ENCODE data around the gene IPO7. TPM values are rescaled to one million over a fixed set of nuclear protein-coding genes. Genes with fewer than 3 reads are reported as not detected.
A peak's percentile ranks its signal among the peaks of the same experiment; 100 is the strongest.
"Not testable (repeated sequence)": the region's sequence is repeated elsewhere in the genome, so short reads cannot be mapped to it uniquely, and the experiment has no call there.

Gene IPO7
- 177 and 200 TPM in 2 replicates for total RNA-seq

GRCh38 chr11:9384535-9385326 is at the start of gene IPO7:
Gene IPO7 (plus strand): TSS chr11:9384652. CDS start chr11:9384764, 112 bp downstream.
- intact Hi-C loops (cut with micrococcal nuclease), result loop anchor here (1.0 to 10.0 kb wide), 9 partner anchors 20 to 700 kb away; partner anchors contain the start of genes RPL27A, TMEM41B, TMEM9B and TRIM66
- Mint-ChIP-seq H3K36me3 (ENCODE audit: low read depth) (peaks cover 22% of the 10 kb centered on the region), H3K4me1 (peaks cover 21% of the 10 kb centered on the region), H3K27ac (peak within 1 kb of the TSS; percentile 94), H3K9me3 (no peaks in the 10 kb centered on the region), H3K27me3 (no peaks in the 10 kb centered on the region), H3K4me3 (peak within 1 kb of the TSS; percentile 95)
- DNase-seq, result peak; percentile 97

- no peak overlapping the region for H3K4me3 Mint-ChIP-seq
- H3K27me3 Mint-ChIP-seq, result peaks cover 10% of the 10 kb centered on the region
- no peaks in the 10 kb centered on the region for H3K9me3 Mint-ChIP-seq
- no peaks in the 10 kb centered on the region for H3K4me1 Mint-ChIP-seq
- intact Hi-C loops (cut with micrococcal nuclease), result no loop called here
- DNase-seq, result no peak
- H3K36me3 Mint-ChIP-seq (ENCODE audit: low read depth), result no peaks in the 10 kb centered on the region
- H3K27ac Mint-ChIP-seq, result no peak overlapping the region
These were observed 42.7 kb upstream of the IPO7 start for GRCh38 chr11:9341638-9342178.

GRCh38 chr11:9344061-9344680 is 40.3 kb upstream of the IPO7 start:
- intact Hi-C loops (cut with micrococcal nuclease), result no loop called here
- H3K27ac Mint-ChIP-seq, result no peak overlapping the region

GRCh38 chr11:9347100-9347499 is 37.4 kb upstream of the IPO7 start:
- peak overlapping the region; percentile 0 for H3K27ac Mint-ChIP-seq
- intact Hi-C loops (cut with micrococcal nuclease), result loop anchor here (2.0 kb wide), 1 partner anchor 18 kb away; no protein-coding TSS in a partner anchor
- H3K27me3 Mint-ChIP-seq, result peaks cover 16% of the 10 kb centered on the region
- peaks cover 12% of the 10 kb centered on the region for H3K4me1 Mint-ChIP-seq
- no peak overlapping the region for H3K4me3 Mint-ChIP-seq
- DNase-seq, result peak; percentile 75
- no peaks in the 10 kb centered on the region for H3K9me3 Mint-ChIP-seq
- no peaks in the 10 kb centered on the region for H3K36me3 Mint-ChIP-seq (ENCODE audit: low read depth)

More at GRCh38 chr11:9344061-9344680, 40.3 kb upstream of the IPO7 start:
- H3K27me3 Mint-ChIP-seq, result peaks cover 15% of the 10 kb centered on the region
- no peaks in the 10 kb centered on the region for H3K36me3 Mint-ChIP-seq (ENCODE audit: low read depth)
- H3K9me3 Mint-ChIP-seq, result no peaks in the 10 kb centered on the region
- H3K4me1 Mint-ChIP-seq, result peaks cover 11% of the 10 kb centered on the region
- H3K4me3 Mint-ChIP-seq, result no peak overlapping the region
- DNase-seq, result no peak

GRCh38 chr11:9347779-9348178 is 36.7 kb upstream of the IPO7 start:
- not testable (repeated sequence) for H3K36me3 Mint-ChIP-seq (ENCODE audit: low read depth); H3K4me3 Mint-ChIP-seq; H3K9me3 Mint-ChIP-seq; DNase-seq; H3K27ac Mint-ChIP-seq
- intact Hi-C loops (cut with micrococcal nuclease), result loop anchor here (2.0 kb wide), 1 partner anchor 17 kb away; no protein-coding TSS in a partner anchor
- Mint-ChIP-seq H3K27me3 (peaks cover 16% of the 10 kb centered on the region), H3K4me1 (peaks cover 12% of the 10 kb centered on the region)

GRCh38 chr11:9351321-9351881 is 33.1 kb upstream of the IPO7 start:
- Mint-ChIP-seq H3K36me3 (ENCODE audit: low read depth) (no peaks in the 10 kb centered on the region), H3K27me3 (peaks cover 10% of the 10 kb centered on the region), H3K4me3 (no peak overlapping the region), H3K4me1 (peaks cover 12% of the 10 kb centered on the region), H3K27ac (no peak overlapping the region), H3K9me3 (no peaks in the 10 kb centered on the region)
- intact Hi-C loops (cut with micrococcal nuclease), result no loop called here
- no peak for DNase-seq

GRCh38 chr11:9357041-9357440 is 27.4 kb upstream of the IPO7 start:
- Mint-ChIP-seq H3K4me3 (no peak overlapping the region), H3K9me3 (no peaks in the 10 kb centered on the region), H3K27ac (no peak overlapping the region), H3K4me1 (peaks cover 3% of the 10 kb centered on the region), H3K36me3 (ENCODE audit: low read depth) (no peaks in the 10 kb centered on the region), H3K27me3 (peaks cover 6% of the 10 kb centered on the region)
- no peak for DNase-seq
- intact Hi-C loops (cut with micrococcal nuclease), result no loop called here

GRCh38 chr11:9360862-9361622 is 23.4 kb upstream of the IPO7 start:
- not testable (repeated sequence) for H3K27me3 Mint-ChIP-seq; DNase-seq; H3K9me3 Mint-ChIP-seq; H3K36me3 Mint-ChIP-seq (ENCODE audit: low read depth); H3K4me3 Mint-ChIP-seq; H3K27ac Mint-ChIP-seq
- H3K4me1 Mint-ChIP-seq, result peaks cover 14% of the 10 kb centered on the region
- intact Hi-C loops (cut with micrococcal nuclease), result loop anchor here (5.0 kb wide), 1 partner anchor 359 kb away; the partner anchor contains the start of gene NRIP3

- intact Hi-C loops (cut with micrococcal nuclease), result loop anchor here (5.0 kb wide), 1 partner anchor 360 kb away; the partner anchor contains the start of gene NRIP3
- peaks cover 6% of the 10 kb centered on the region for H3K27me3 Mint-ChIP-seq
- peaks cover 14% of the 10 kb centered on the region for H3K4me1 Mint-ChIP-seq
- H3K27ac Mint-ChIP-seq, result peak overlapping the region; percentile 4
- no peak for DNase-seq
- no peaks in the 10 kb centered on the region for H3K36me3 Mint-ChIP-seq (ENCODE audit: low read depth)
- no peaks in the 10 kb centered on the region for H3K9me3 Mint-ChIP-seq
- no peak overlapping the region for H3K4me3 Mint-ChIP-seq
These were observed 22.0 kb upstream of the IPO7 start for GRCh38 chr11:9362393-9362863.

- Mint-ChIP-seq H3K27me3 (peaks cover 4% of the 10 kb centered on the region), H3K9me3 (no peaks in the 10 kb centered on the region), H3K27ac (peak overlapping the region; percentile 93), H3K4me3 (peak overlapping the region; percentile 82), H3K4me1 (peaks cover 14% of the 10 kb centered on the region), H3K36me3 (ENCODE audit: low read depth) (no peaks in the 10 kb centered on the region)
- peak; percentile 92 for DNase-seq
- intact Hi-C loops (cut with micrococcal nuclease), result loop anchor here (1.0 to 5.0 kb wide), 4 partner anchors 17 to 362 kb away; partner anchors contain the start of genes IPO7, NRIP3 and TMEM41B
These were observed 20.2 kb upstream of the IPO7 start for GRCh38 chr11:9363954-9364912.

- intact Hi-C loops (cut with micrococcal nuclease), result no loop called here
- no peaks in the 10 kb centered on the region for H3K36me3 Mint-ChIP-seq (ENCODE audit: low read depth)
These were observed 16.9 kb upstream of the IPO7 start for GRCh38 chr11:9367551-9367950.

GRCh38 chr11:9377036-9377435 is 7.4 kb upstream of the IPO7 start:
- intact Hi-C loops (cut with micrococcal nuclease), result no loop called here
- no peaks in the 10 kb centered on the region for H3K36me3 Mint-ChIP-seq (ENCODE audit: low read depth)
- H3K4me1 Mint-ChIP-seq, result peaks cover 6% of the 10 kb centered on the region
- DNase-seq, result no peak
- H3K27ac Mint-ChIP-seq, result no peak overlapping the region
- peaks cover 12% of the 10 kb centered on the region for H3K27me3 Mint-ChIP-seq
- no peaks in the 10 kb centered on the region for H3K9me3 Mint-ChIP-seq
- H3K4me3 Mint-ChIP-seq, result no peak overlapping the region

More at GRCh38 chr11:9367551-9367950, 16.9 kb upstream of the IPO7 start:
- Mint-ChIP-seq H3K4me1 (peaks cover 7% of the 10 kb centered on the region), H3K27ac (no peak overlapping the region), H3K9me3 (no peaks in the 10 kb centered on the region), H3K27me3 (peaks cover 6% of the 10 kb centered on the region), H3K4me3 (no peak overlapping the region)
- DNase-seq, result no peak

Data from activated CD4-positive, alpha-beta T cell treated with anti-CD3 and anti-CD28 coated beads, Interleukin-2, amount 10 ng/mL, durations not matched to agents 24 days and 14 days (primary cell).